Activated CD4-positive, alpha-beta memory T cell treated with anti-CD3 and anti-CD28 coated beads, Interleukin-2, amount 10 ng/mL, durations not matched to agents 7 days and 5 days (primary cell): ENCODE data around the gene MTUS2. TPM values are rescaled to one million over a fixed set of nuclear protein-coding genes. Genes with fewer than 3 reads are reported as not detected.

Experiments used
- CTCF ChIA-PET: fragments of 350-600 bp; sonication (Branson Sonifier 250); formaldehyde crosslinking; loops from one replicate; lab custom pipeline; 2021; ENCODE audit warnings: antibody characterized with exemption, inconsistent platforms; lab: Charles Lee
- POLR2A ChIA-PET: fragments of 350-600 bp; sonication (Branson Sonifier 250); formaldehyde crosslinking; loops from one replicate; lab custom pipeline; 2021; ENCODE audit warnings: antibody characterized with exemption; lab: Charles Lee
- DNase-seq: peaks from one replicate; pipeline ENCODE4 v3.0.0-alpha.2; 2020
- H3K27ac Mint-ChIP-seq: one replicate; pipeline ENCODE4 v1.8.0; 2021; ENCODE audit warnings: mild to moderate bottlenecking, mixed read lengths
- H3K27me3 Mint-ChIP-seq: one replicate; pipeline ENCODE4 v1.8.0; 2021; ENCODE audit warnings: mixed read lengths
- H3K36me3 Mint-ChIP-seq: one replicate; pipeline ENCODE4 v1.8.0; 2021; ENCODE audit warnings: low read depth, mixed read lengths
- H3K4me1 Mint-ChIP-seq: one replicate; pipeline ENCODE4 v1.8.0; 2021; ENCODE audit warnings: mixed read lengths
- H3K4me3 Mint-ChIP-seq: one replicate; pipeline ENCODE4 v1.8.0; 2021; ENCODE audit warnings: mild to moderate bottlenecking, mixed read lengths
- H3K9me3 Mint-ChIP-seq: one replicate; pipeline ENCODE4 v1.8.0; 2021; ENCODE audit warnings: mixed read lengths
- total RNA-seq, 2 experiments: library from RNA; stranded (reverse); gene quantifications; one replicate each; pipeline ENCODE4 v1.2.3, GENCODE V29; 2021

The MTUS2 gene
- total RNA-seq, 2 experiments from 2014 or later, result not detected

GRCh38 chr13:29143847-29144246 is 323.7 kb downstream of the MTUS2 start:
- no peak for DNase-seq
- ChIA-PET POLR2A (no interaction called here), CTCF (no interaction called here)
- Mint-ChIP-seq H3K4me3 (no peak overlapping the region), H3K9me3 (peaks cover 4% of the 10 kb centered on the region), H3K4me1 (no peaks in the 10 kb centered on the region), H3K27ac (no peak overlapping the region), H3K27me3 (no peaks in the 10 kb centered on the region), H3K36me3 (no peaks in the 10 kb centered on the region)

- no peaks in the 10 kb centered on the region for H3K36me3 Mint-ChIP-seq
- H3K27ac Mint-ChIP-seq, result no peak overlapping the region
- no peaks in the 10 kb centered on the region for H3K27me3 Mint-ChIP-seq
- ChIA-PET POLR2A (no interaction called here), CTCF (no interaction called here)
- no peak for DNase-seq
- H3K4me1 Mint-ChIP-seq, result no peaks in the 10 kb centered on the region
- peaks cover 2% of the 10 kb centered on the region for H3K9me3 Mint-ChIP-seq
- H3K4me3 Mint-ChIP-seq, result no peak overlapping the region
Observed at GRCh38 chr13:29154390-29154789, 334.3 kb downstream of the MTUS2 start.

GRCh38 chr13:29156136-29156535 is 336.0 kb downstream of the MTUS2 start:
- no peak for DNase-seq
- Mint-ChIP-seq H3K36me3 (no peaks in the 10 kb centered on the region), H3K9me3 (peaks cover 2% of the 10 kb centered on the region), H3K27me3 (no peaks in the 10 kb centered on the region), H3K4me3 (no peak overlapping the region), H3K27ac (no peak overlapping the region), H3K4me1 (peaks cover 2% of the 10 kb centered on the region)
- CTCF ChIA-PET, result no interaction called here
- POLR2A ChIA-PET, result no interaction called here

- DNase-seq, result no peak
- POLR2A ChIA-PET, result no interaction called here
Observed at GRCh38 chr13:29159871-29160270, 339.7 kb downstream of the MTUS2 start.

GRCh38 chr13:29160862-29161261 is 340.7 kb downstream of the MTUS2 start:
- Mint-ChIP-seq H3K36me3 (no peaks in the 10 kb centered on the region), H3K4me1 (peaks cover 13% of the 10 kb centered on the region), H3K4me3 (no peak overlapping the region), H3K9me3 (no peaks in the 10 kb centered on the region), H3K27ac (no peak overlapping the region), H3K27me3 (no peaks in the 10 kb centered on the region)
- DNase-seq, result no peak
- ChIA-PET CTCF (no interaction called here), POLR2A (no interaction called here)

More at GRCh38 chr13:29159871-29160270, 339.7 kb downstream of the MTUS2 start:
- H3K9me3 Mint-ChIP-seq, result no peaks in the 10 kb centered on the region
- H3K4me3 Mint-ChIP-seq, result no peak overlapping the region
- no peaks in the 10 kb centered on the region for H3K36me3 Mint-ChIP-seq
- CTCF ChIA-PET, result no interaction called here
- H3K27me3 Mint-ChIP-seq, result no peaks in the 10 kb centered on the region
- H3K4me1 Mint-ChIP-seq, result peaks cover 10% of the 10 kb centered on the region
- H3K27ac Mint-ChIP-seq, result no peak overlapping the region

GRCh38 chr13:29161676-29162075 is 341.5 kb downstream of the MTUS2 start:
- Mint-ChIP-seq H3K27ac (no peak overlapping the region), H3K4me3 (no peak overlapping the region), H3K36me3 (no peaks in the 10 kb centered on the region), H3K9me3 (no peaks in the 10 kb centered on the region), H3K4me1 (peaks cover 17% of the 10 kb centered on the region), H3K27me3 (no peaks in the 10 kb centered on the region)
- DNase-seq, result no peak
- CTCF ChIA-PET, result no interaction called here
- POLR2A ChIA-PET, result no interaction called here

- CTCF ChIA-PET, result no interaction called here
- Mint-ChIP-seq H3K36me3 (no peaks in the 10 kb centered on the region), H3K27me3 (no peaks in the 10 kb centered on the region), H3K4me3 (no peak overlapping the region), H3K27ac (no peak overlapping the region), H3K9me3 (no peaks in the 10 kb centered on the region), H3K4me1 (peaks cover 17% of the 10 kb centered on the region)
- DNase-seq, result no peak
- POLR2A ChIA-PET, result no interaction called here
Observed at GRCh38 chr13:29162638-29163235, 342.6 kb downstream of the MTUS2 start.

- H3K27me3 Mint-ChIP-seq, result no peaks in the 10 kb centered on the region
- H3K4me1 Mint-ChIP-seq, result peaks cover 17% of the 10 kb centered on the region
- no peak for DNase-seq
- H3K4me3 Mint-ChIP-seq, result no peak overlapping the region
- H3K9me3 Mint-ChIP-seq, result no peaks in the 10 kb centered on the region
- H3K27ac Mint-ChIP-seq, result no peak overlapping the region
- ChIA-PET CTCF (no interaction called here), POLR2A (no interaction called here)
- H3K36me3 Mint-ChIP-seq, result no peaks in the 10 kb centered on the region
Observed at GRCh38 chr13:29164116-29164515, 344.0 kb downstream of the MTUS2 start.

GRCh38 chr13:29165216-29165615 is 345.1 kb downstream of the MTUS2 start:
- Mint-ChIP-seq H3K4me1 (peaks cover 17% of the 10 kb centered on the region), H3K27ac (no peak overlapping the region), H3K27me3 (no peaks in the 10 kb centered on the region), H3K9me3 (no peaks in the 10 kb centered on the region), H3K36me3 (no peaks in the 10 kb centered on the region), H3K4me3 (no peak overlapping the region)
- DNase-seq, result no peak
- ChIA-PET CTCF (no interaction called here), POLR2A (no interaction called here)

GRCh38 chr13:29165840-29166239 is 345.7 kb downstream of the MTUS2 start:
- no peaks in the 10 kb centered on the region for H3K36me3 Mint-ChIP-seq
- H3K27ac Mint-ChIP-seq, result no peak overlapping the region
- DNase-seq, result no peak
- ChIA-PET POLR2A (no interaction called here), CTCF (interaction anchor here (0.9 kb wide), 1 partner anchor 12 kb away, joined by 3 read pairs; no protein-coding TSS in a partner anchor)
- H3K4me1 Mint-ChIP-seq, result peaks cover 15% of the 10 kb centered on the region
- no peak overlapping the region for H3K4me3 Mint-ChIP-seq
- H3K27me3 Mint-ChIP-seq, result no peaks in the 10 kb centered on the region
- H3K9me3 Mint-ChIP-seq, result no peaks in the 10 kb centered on the region

- Mint-ChIP-seq H3K4me1 (peaks cover 6% of the 10 kb centered on the region), H3K4me3 (no peak overlapping the region), H3K27ac (no peak overlapping the region), H3K27me3 (no peaks in the 10 kb centered on the region), H3K9me3 (no peaks in the 10 kb centered on the region), H3K36me3 (no peaks in the 10 kb centered on the region)
- DNase-seq, result no peak
- ChIA-PET POLR2A (no interaction called here), CTCF (no interaction called here)
Observed at GRCh38 chr13:29170436-29171082, 350.4 kb downstream of the MTUS2 start.

GRCh38 chr13:29171244-29171643 is 351.1 kb downstream of the MTUS2 start:
- ChIA-PET CTCF (no interaction called here), POLR2A (no interaction called here)
- H3K27ac Mint-ChIP-seq, result no peak overlapping the region
- no peaks in the 10 kb centered on the region for H3K9me3 Mint-ChIP-seq
- no peak overlapping the region for H3K4me3 Mint-ChIP-seq
- no peaks in the 10 kb centered on the region for H3K27me3 Mint-ChIP-seq
- no peaks in the 10 kb centered on the region for H3K36me3 Mint-ChIP-seq
- no peaks in the 10 kb centered on the region for H3K4me1 Mint-ChIP-seq
- no peak for DNase-seq

- Mint-ChIP-seq H3K9me3 (peaks cover 2% of the 10 kb centered on the region), H3K27ac (no peak overlapping the region), H3K27me3 (no peaks in the 10 kb centered on the region), H3K4me1 (no peaks in the 10 kb centered on the region), H3K36me3 (no peaks in the 10 kb centered on the region), H3K4me3 (no peak overlapping the region)
- CTCF ChIA-PET, result no interaction called here
- POLR2A ChIA-PET, result no interaction called here
- no peak for DNase-seq
Observed at GRCh38 chr13:29174093-29174492, 354.0 kb downstream of the MTUS2 start.

- Mint-ChIP-seq H3K4me3 (no peak overlapping the region), H3K27me3 (no peaks in the 10 kb centered on the region), H3K9me3 (peaks cover 2% of the 10 kb centered on the region), H3K27ac (no peak overlapping the region), H3K36me3 (no peaks in the 10 kb centered on the region), H3K4me1 (no peaks in the 10 kb centered on the region)
- ChIA-PET POLR2A (no interaction called here), CTCF (no interaction called here)
- no peak for DNase-seq
Observed at GRCh38 chr13:29175250-29175873, 355.2 kb downstream of the MTUS2 start.
